Activated naive CD8-positive, alpha-beta T cell treated with anti-CD3 and anti-CD28 coated beads, Interleukin-2, amount 50 U/mL, for 24 hours (primary cell): Measurements from ENCODE around the gene UNC13A.
"Not testable (repeated sequence)": the region's sequence is repeated elsewhere in the genome, so short reads cannot be mapped to it uniquely, and the experiment has no call there.

ENCODE experiments used
- ATAC-seq: fragments of 150-1000 bp; cut with Tn5 transposase; one replicate; pipeline ENCODE4 v1.10.0; 2021
- DNase-seq: peaks from one replicate; pipeline ENCODE4 v3.0.0; 2021
- H3K27ac Mint-ChIP-seq: one replicate; pipeline ENCODE4 v1.8.0; 2021; ENCODE audit warnings: mild to moderate bottlenecking, mixed read lengths
- H3K27me3 Mint-ChIP-seq: one replicate; pipeline ENCODE4 v1.8.0; 2021; ENCODE audit warnings: mixed read lengths
- H3K36me3 Mint-ChIP-seq: one replicate; pipeline ENCODE4 v1.8.0; 2021; ENCODE audit warnings: low read depth, mixed read lengths
- H3K4me1 Mint-ChIP-seq: one replicate; pipeline ENCODE4 v1.8.0; 2021; ENCODE audit warnings: mixed read lengths
- H3K4me3 Mint-ChIP-seq: one replicate; pipeline ENCODE4 v1.8.0; 2021; ENCODE audit warnings: mild to moderate bottlenecking, moderate library complexity, mixed read lengths
- H3K9me3 Mint-ChIP-seq: one replicate; pipeline ENCODE4 v1.8.0; 2021; ENCODE audit warnings: mixed read lengths

UNC13A gene

GRCh38 chr19:17576758-17577456 is 111.2 kb downstream of the UNC13A start:
- peaks cover 48% of the 10 kb centered on the region for H3K36me3 Mint-ChIP-seq
- no peak overlapping the region for H3K27ac Mint-ChIP-seq
- H3K4me3 Mint-ChIP-seq = no peak overlapping the region
- H3K4me1 Mint-ChIP-seq = peaks cover 2% of the 10 kb centered on the region
- peak; percentile 44 for ATAC-seq
- DNase-seq = no peak
- no peaks in the 10 kb centered on the region for H3K9me3 Mint-ChIP-seq
- H3K27me3 Mint-ChIP-seq = no peaks in the 10 kb centered on the region

- Mint-ChIP-seq H3K27me3 (no peaks in the 10 kb centered on the region), H3K9me3 (no peaks in the 10 kb centered on the region), H3K4me1 (peaks cover 2% of the 10 kb centered on the region), H3K27ac (no peak overlapping the region), H3K36me3 (peaks cover 49% of the 10 kb centered on the region), H3K4me3 (no peak overlapping the region)
- no peak for ATAC-seq
- DNase-seq = no peak
Observed at GRCh38 chr19:17575871-17576757, 112.0 kb downstream of the UNC13A start.

- H3K36me3 Mint-ChIP-seq = peaks cover 42% of the 10 kb centered on the region
- H3K4me1 Mint-ChIP-seq = peaks cover 2% of the 10 kb centered on the region
- H3K27me3 Mint-ChIP-seq = no peaks in the 10 kb centered on the region
- no peak for ATAC-seq
- no peak overlapping the region for H3K27ac Mint-ChIP-seq
- no peaks in the 10 kb centered on the region for H3K9me3 Mint-ChIP-seq
- no peak for DNase-seq
- no peak overlapping the region for H3K4me3 Mint-ChIP-seq
Observed at GRCh38 chr19:17572638-17573037, 115.5 kb downstream of the UNC13A start.

- ATAC-seq = no peak
- no peaks in the 10 kb centered on the region for H3K9me3 Mint-ChIP-seq
- H3K36me3 Mint-ChIP-seq = peaks cover 48% of the 10 kb centered on the region
- peaks cover 2% of the 10 kb centered on the region for H3K4me1 Mint-ChIP-seq
- H3K27me3 Mint-ChIP-seq = no peaks in the 10 kb centered on the region
- no peak for DNase-seq
- no peak overlapping the region for H3K4me3 Mint-ChIP-seq
- no peak overlapping the region for H3K27ac Mint-ChIP-seq
Observed at GRCh38 chr19:17570791-17571190, 117.4 kb downstream of the UNC13A start.

GRCh38 chr19:17570291-17570690 is 117.9 kb downstream of the UNC13A start:
- not testable (repeated sequence) for ATAC-seq, DNase-seq, H3K4me1 Mint-ChIP-seq, H3K27ac Mint-ChIP-seq, H3K9me3 Mint-ChIP-seq, H3K27me3 Mint-ChIP-seq, H3K4me3 Mint-ChIP-seq
- peaks cover 50% of the 10 kb centered on the region for H3K36me3 Mint-ChIP-seq

- no peaks in the 10 kb centered on the region for H3K27me3 Mint-ChIP-seq
- peaks cover 55% of the 10 kb centered on the region for H3K36me3 Mint-ChIP-seq
- no peak overlapping the region for H3K4me3 Mint-ChIP-seq
- H3K27ac Mint-ChIP-seq = no peak overlapping the region
- no peak for DNase-seq
- H3K9me3 Mint-ChIP-seq = no peaks in the 10 kb centered on the region
- H3K4me1 Mint-ChIP-seq = no peaks in the 10 kb centered on the region
- ATAC-seq = no peak
Observed at GRCh38 chr19:17567940-17568339, 120.2 kb downstream of the UNC13A start.

GRCh38 chr19:17565611-17566010 is 122.5 kb downstream of the UNC13A start:
- H3K9me3 Mint-ChIP-seq = no peaks in the 10 kb centered on the region
- DNase-seq (no peak), ATAC-seq (no peak)
- no peak overlapping the region for H3K4me3 Mint-ChIP-seq
- H3K4me1 Mint-ChIP-seq = no peaks in the 10 kb centered on the region
- peaks cover 52% of the 10 kb centered on the region for H3K36me3 Mint-ChIP-seq
- no peak overlapping the region for H3K27ac Mint-ChIP-seq
- H3K27me3 Mint-ChIP-seq = no peaks in the 10 kb centered on the region

- no peaks in the 10 kb centered on the region for H3K4me1 Mint-ChIP-seq
- H3K27me3 Mint-ChIP-seq = no peaks in the 10 kb centered on the region
- DNase-seq (no peak), ATAC-seq (no peak)
- no peak overlapping the region for H3K4me3 Mint-ChIP-seq
- H3K36me3 Mint-ChIP-seq = peaks cover 58% of the 10 kb centered on the region
- H3K27ac Mint-ChIP-seq = no peak overlapping the region
- H3K9me3 Mint-ChIP-seq = no peaks in the 10 kb centered on the region
Observed at GRCh38 chr19:17564781-17565180, 123.4 kb downstream of the UNC13A start.

- DNase-seq (no peak), ATAC-seq (no peak)
- Mint-ChIP-seq H3K4me3 (no peak overlapping the region), H3K9me3 (no peaks in the 10 kb centered on the region), H3K27me3 (no peaks in the 10 kb centered on the region), H3K27ac (peak overlapping the region; percentile 59), H3K4me1 (no peaks in the 10 kb centered on the region), H3K36me3 (peaks cover 51% of the 10 kb centered on the region)
Observed at GRCh38 chr19:17562561-17562960, 125.6 kb downstream of the UNC13A start.

- Mint-ChIP-seq H3K4me3 (no peak overlapping the region), H3K9me3 (no peaks in the 10 kb centered on the region), H3K27me3 (no peaks in the 10 kb centered on the region), H3K4me1 (peaks cover 3% of the 10 kb centered on the region), H3K36me3 (peaks cover 50% of the 10 kb centered on the region), H3K27ac (peak overlapping the region; percentile 59)
- ATAC-seq (no peak), DNase-seq (no peak)
Observed at GRCh38 chr19:17562097-17562496, 126.1 kb downstream of the UNC13A start.

- H3K27ac Mint-ChIP-seq = no peak overlapping the region
Observed at GRCh38 chr19:17560205-17560595, 128.0 kb downstream of the UNC13A start.

GRCh38 chr19:17557466-17557865 is 130.7 kb downstream of the UNC13A start:
- ATAC-seq (no peak), DNase-seq (no peak)
- Mint-ChIP-seq H3K27me3 (no peaks in the 10 kb centered on the region), H3K4me3 (peak overlapping the region; percentile 84), H3K9me3 (no peaks in the 10 kb centered on the region), H3K36me3 (peaks cover 32% of the 10 kb centered on the region), H3K4me1 (peaks cover 12% of the 10 kb centered on the region), H3K27ac (peak overlapping the region; percentile 76)

More at GRCh38 chr19:17560205-17560595, 128.0 kb downstream of the UNC13A start:
- Mint-ChIP-seq H3K4me1 (peaks cover 8% of the 10 kb centered on the region), H3K27me3 (no peaks in the 10 kb centered on the region), H3K4me3 (no peak overlapping the region), H3K36me3 (peaks cover 45% of the 10 kb centered on the region), H3K9me3 (no peaks in the 10 kb centered on the region)
- no peak for DNase-seq
- no peak for ATAC-seq

GRCh38 chr19:17556995-17557394 is 131.2 kb downstream of the UNC13A start:
- Mint-ChIP-seq H3K4me1 (peaks cover 12% of the 10 kb centered on the region), H3K36me3 (peaks cover 30% of the 10 kb centered on the region), H3K9me3 (no peaks in the 10 kb centered on the region), H3K4me3 (peak overlapping the region; percentile 84), H3K27me3 (no peaks in the 10 kb centered on the region), H3K27ac (peak overlapping the region; percentile 76)
- ATAC-seq = no peak
- no peak for DNase-seq

GRCh38 chr19:17555929-17556813 is 132.0 kb downstream of the UNC13A start:
- peak; percentile 27 for ATAC-seq
- peaks cover 26% of the 10 kb centered on the region for H3K36me3 Mint-ChIP-seq
- H3K27ac Mint-ChIP-seq = peak overlapping the region; percentile 76
- peak overlapping the region; percentile 84 for H3K4me3 Mint-ChIP-seq
- H3K4me1 Mint-ChIP-seq = peaks cover 12% of the 10 kb centered on the region
- no peaks in the 10 kb centered on the region for H3K9me3 Mint-ChIP-seq
- DNase-seq = peak; percentile 51
- H3K27me3 Mint-ChIP-seq = no peaks in the 10 kb centered on the region
